Coronary artery (tissue), 2 donors: Measurements from ENCODE around the gene UST.
"Not testable (repeated sequence)": the region's sequence is repeated elsewhere in the genome, so short reads cannot be mapped to it uniquely, and the experiment has no call there.

ENCODE experiments used
- DNase-seq: peaks from one replicate; pipeline ENCODE4 v3.0.0-alpha.2; 2017; ENCODE audit warnings: low spot score
- H3K27ac ChIP-seq, 2 donors: fragments of 200-600 bp; sonication (generic); one replicate each; pipeline ENCODE4 v1.5.1; 2016 to 2019
- H3K4me3 ChIP-seq: fragments of 200-600 bp; sonication (generic); 2 replicates; pipeline ENCODE4 v1.5.1; 2016; ENCODE audit warnings: mild to moderate bottlenecking, moderate library complexity
- TF ChIP-seq, protein P1 (sequence below): fragments of 200-600 bp; sonication (generic); IDR thresholded peaks from one replicate; pipeline ENCODE4 v1.5.1; 2019; ENCODE audit warnings: antibody characterized with exemption

Gene UST

DNA sequence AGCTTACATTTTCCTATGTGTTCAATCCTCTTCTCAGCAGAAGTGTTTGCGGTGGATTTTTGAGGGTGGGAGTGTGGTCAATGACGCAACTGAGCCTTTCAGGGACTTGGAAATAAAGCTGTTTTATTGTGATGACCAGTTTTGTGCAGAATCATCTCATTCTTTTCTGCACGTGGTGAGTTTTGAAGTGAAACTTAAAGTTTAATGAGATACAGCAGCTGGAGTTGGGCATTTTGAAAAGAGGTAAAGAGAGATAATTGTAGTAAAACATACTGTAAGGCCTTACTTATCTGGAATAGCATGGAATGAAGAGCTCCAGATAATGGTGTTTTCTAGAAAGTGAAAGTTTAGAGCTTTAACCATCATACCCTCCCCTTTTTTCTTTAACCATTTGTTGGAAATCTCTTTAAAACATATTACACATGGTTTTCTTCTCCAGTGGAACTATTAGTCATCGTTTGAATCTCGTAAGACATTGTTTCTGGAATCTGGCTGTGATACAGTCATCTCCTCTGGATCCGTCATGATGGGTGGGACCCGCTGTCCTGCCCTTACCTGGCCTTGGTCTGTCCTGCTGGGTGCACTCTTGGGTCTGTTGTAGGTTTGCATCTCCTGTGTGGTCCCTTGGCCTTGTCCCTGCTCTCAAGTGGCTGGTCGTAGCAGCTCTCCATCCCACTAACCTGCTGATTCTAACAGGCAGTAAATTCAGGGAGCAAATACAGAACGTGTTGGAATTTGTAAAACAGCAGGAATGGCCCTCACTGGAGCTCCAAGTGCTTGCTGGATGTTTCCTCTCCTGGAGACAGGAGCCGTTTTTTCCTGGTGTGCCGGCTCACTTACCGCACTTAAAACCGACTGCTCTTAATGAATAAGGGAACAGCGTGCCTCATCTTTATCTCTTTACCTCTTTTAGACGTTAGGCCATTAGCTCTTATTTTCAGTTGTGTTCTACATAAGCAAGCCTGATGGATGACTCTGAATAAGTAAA lies 29.8 kb downstream of the UST start:
- Histone ChIP-seq H3K27ac (peak overlapping the region in 1 of 2 donors; percentile 21), H3K4me3 (no peak overlapping the region)
- TF ChIP-seq, protein P1, sequence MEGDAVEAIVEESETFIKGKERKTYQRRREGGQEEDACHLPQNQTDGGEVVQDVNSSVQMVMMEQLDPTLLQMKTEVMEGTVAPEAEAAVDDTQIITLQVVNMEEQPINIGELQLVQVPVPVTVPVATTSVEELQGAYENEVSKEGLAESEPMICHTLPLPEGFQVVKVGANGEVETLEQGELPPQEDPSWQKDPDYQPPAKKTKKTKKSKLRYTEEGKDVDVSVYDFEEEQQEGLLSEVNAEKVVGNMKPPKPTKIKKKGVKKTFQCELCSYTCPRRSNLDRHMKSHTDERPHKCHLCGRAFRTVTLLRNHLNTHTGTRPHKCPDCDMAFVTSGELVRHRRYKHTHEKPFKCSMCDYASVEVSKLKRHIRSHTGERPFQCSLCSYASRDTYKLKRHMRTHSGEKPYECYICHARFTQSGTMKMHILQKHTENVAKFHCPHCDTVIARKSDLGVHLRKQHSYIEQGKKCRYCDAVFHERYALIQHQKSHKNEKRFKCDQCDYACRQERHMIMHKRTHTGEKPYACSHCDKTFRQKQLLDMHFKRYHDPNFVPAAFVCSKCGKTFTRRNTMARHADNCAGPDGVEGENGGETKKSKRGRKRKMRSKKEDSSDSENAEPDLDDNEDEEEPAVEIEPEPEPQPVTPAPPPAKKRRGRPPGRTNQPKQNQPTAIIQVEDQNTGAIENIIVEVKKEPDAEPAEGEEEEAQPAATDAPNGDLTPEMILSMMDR = no peak
- DNase-seq = no peak

DNA sequence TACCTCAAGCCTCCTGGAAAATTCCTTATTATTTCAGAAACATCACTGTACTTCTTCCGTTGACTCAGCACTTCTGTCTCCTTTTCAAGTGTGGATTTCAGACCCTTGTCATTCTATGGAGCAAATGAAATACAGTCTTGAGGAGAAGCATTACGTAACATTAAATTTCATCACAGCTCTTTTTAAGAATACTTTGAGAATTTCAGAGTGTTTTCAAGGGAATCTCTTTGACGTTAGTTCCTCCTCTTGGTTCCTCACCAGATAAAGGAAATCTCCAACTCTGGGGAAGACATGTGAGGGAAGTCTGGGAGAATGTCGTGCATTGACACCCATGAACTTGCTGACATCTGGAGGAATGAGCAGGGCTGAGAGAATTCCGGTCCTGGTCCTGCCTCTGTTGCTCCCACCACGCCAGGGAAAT lies 32.3 kb downstream of the UST start:
- TF ChIP-seq, protein P1 = no peak
- no peak for DNase-seq
- H3K27ac ChIP-seq = no peak overlapping the region
- no peak overlapping the region for H3K4me3 ChIP-seq

DNA sequence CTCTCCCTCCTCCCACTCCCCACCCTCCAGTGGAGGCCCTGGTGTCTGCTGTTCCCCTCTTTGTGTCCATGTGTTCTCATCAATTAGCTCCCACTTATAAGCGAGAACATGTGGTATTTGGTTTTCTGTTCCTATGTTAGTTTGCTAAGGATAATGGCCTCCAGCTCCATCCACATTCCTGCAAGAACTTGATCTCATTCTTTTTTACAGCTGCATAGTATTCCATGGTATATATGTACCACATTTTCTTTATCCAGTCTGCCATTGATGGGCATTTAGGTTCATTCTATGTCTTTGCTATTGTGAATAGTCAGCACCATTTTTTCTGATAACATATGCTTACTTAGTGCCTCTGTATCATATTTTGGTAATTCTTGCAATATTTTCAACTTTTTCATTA lies 33.6 kb downstream of the UST start:
- DNase-seq, H3K4me3 ChIP-seq, H3K27ac ChIP-seq: not testable (repeated sequence)

DNA sequence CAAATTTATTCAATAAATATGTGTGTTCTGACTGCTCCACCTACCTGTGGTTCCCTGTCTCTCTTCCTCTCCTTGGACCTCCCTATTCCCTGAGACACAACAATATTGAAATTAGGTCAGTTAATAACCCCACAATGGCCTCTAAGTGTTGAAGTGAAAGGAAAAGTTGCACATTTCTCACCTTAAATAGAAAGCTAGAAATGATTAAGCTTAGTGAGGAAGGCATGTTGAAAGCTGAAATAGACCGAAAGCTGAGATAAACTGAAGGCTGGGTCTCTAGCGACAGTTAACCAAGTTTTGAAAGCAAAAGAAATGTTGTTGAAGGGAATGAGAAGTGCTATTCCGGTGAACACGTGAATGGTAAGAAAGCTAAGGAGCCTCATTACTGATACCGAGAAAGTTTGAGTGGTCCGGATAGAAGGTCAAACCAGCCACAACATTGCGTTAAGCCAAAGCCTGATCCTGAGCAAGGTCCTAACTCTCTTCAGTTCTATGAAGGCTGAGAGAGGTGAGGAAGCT lies 34.1 kb downstream of the UST start:
- DNase-seq = no peak
- TF ChIP-seq, protein P1 = no peak
- no peak overlapping the region for H3K27ac ChIP-seq
- no peak overlapping the region for H3K4me3 ChIP-seq

DNA sequence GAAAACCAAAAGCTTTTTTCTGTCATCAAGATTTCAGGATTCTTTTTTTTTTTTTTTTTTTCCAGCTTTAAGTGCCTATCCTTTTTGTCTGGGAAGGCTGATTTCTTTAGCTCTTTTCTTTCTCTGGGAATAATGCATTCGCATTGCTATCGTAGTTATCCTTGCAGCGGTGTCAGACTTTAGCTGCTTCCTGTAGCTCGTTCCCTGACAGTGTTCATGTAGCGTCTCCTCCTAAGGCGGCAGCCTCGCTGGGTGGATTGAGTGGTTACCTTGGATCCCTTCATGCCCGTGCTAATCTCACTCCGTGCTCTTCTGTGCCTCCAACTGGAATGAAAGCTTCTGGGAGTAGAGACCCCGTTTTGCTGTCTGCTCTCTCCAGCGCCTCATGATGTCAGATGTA lies 43.1 kb downstream of the UST start:
- no peak overlapping the region for H3K4me3 ChIP-seq
- H3K27ac ChIP-seq = no peak overlapping the region
- TF ChIP-seq, protein P1 = no peak
- no peak for DNase-seq

DNA sequence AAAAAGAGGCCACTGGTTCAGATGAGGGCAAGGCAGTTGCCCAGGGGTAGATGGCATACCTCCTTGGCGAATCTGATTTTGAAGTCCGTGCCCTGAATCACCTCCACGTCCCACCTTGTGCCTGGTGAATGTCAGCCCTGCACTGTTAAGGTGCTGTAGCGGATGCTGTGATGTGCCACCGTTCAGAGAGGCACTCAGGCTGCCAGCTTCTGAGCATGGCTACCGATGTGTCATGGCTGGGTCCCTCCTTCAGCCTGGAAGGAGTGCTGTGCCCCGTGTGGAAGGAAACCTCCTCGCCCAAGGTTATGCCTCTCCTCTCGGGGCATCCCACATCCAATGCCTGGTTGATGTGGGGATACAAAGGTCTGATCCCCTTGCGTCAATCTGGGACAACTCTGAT lies 43.6 kb downstream of the UST start:
- Histone ChIP-seq H3K4me3 (no peak overlapping the region), H3K27ac (no peak overlapping the region)
- DNase-seq = no peak
- TF ChIP-seq, protein P1 = no peak

DNA sequence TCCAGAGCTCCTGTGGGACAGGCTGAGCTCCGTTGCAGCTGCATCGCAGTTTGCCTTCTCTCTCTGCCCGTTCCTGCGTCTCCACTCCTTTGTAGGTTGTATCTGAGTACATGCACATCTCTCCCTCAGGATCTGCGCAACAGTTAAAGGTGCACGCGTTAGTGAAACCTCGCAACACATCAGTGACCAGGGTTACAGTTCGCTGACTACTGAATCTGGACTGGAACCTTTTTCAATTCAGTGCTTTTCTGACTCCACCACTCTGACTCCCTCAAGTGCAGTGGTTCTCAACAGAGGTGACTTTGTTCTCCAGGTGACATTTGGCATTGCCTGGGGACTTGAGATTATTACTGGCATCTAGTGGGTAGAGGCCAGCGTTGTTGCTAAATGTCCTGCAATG lies 44.0 kb downstream of the UST start:
- Histone ChIP-seq H3K27ac (no peak overlapping the region), H3K4me3 (no peak overlapping the region)
- DNase-seq = no peak
- TF ChIP-seq, protein P1 = no peak
